Measurements from ENCODE around the gene MYO18B.

The MYO18B gene

DNA sequence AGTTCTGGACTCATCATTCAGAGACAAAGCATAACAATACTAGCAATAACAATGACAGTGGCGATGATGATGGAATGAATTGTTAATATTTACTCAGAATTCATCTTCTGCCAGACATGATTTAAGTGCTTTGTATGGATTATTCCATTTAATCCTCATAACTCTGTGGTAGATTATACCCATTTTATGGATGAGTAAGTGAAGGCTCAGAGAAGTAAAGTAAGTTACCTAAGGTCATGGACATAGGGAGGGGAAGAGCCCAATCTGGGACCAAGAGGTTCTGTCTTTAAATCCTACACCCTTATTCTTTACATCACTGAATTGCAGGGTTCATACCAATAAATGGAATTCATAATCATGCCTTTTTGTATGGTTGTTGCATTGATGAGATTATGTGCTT is 72.7 kb downstream of the MYO18B start:
- H2AFZ ChIP-seq (ENCODE audit: low read length) = no peak overlapping the region
- no peak for TF ChIP-seq CTCF (IDR thresholded peaks at IDR 0.05; ENCODE audit: low read length)
- no peak for TF ChIP-seq EZH2phosphoT487 (IDR thresholded peaks at IDR 0.05; ENCODE audit: low read length)
- TF ChIP-seq EZH2 (optimal IDR thresholded peaks at IDR 0.05; ENCODE audit: low read depth, low read length) = no peak

DNA sequence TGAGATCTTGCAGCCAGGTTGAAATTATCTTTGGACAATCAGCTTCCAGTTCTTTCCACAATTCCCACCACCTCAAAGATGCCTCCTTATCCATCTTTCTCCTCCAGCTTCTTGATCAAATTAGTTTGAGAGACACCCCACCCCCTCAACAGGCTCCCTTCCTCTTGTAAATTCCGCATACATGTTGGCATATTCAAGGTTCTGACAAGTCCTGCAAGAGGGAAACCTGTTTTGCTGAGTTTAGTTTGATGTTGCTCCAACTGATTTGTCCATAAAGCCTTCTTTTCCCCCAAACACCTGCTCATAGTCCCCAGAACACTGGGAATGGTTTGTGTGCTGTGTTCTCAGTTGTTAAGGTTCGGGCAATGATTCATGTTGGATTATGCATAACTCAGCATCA is 73.6 kb downstream of the MYO18B start:
- H3K9me2 ChIP-seq (replicated peaks; ENCODE audit: insufficient read depth, low read length) = no peaks in the 10 kb centered on the region
- peaks cover 62% of the 10 kb centered on the region for H3K27me3 ChIP-seq (replicated peaks; ENCODE audit: insufficient read depth, low read length)
- H3K4me1 ChIP-seq (ENCODE audit: low read length) = no peaks in the 10 kb centered on the region
- H3K9me3 ChIP-seq (replicated peaks; ENCODE audit: insufficient read depth, low read length) = no peaks in the 10 kb centered on the region
- no peak overlapping the region for H3K27ac ChIP-seq (ENCODE audit: low read length)
- H4K20me1 ChIP-seq (ENCODE audit: insufficient read depth, low read length) = no peaks in the 10 kb centered on the region
- no peak for DNase-seq
- no peaks in the 10 kb centered on the region for H3K79me2 ChIP-seq (ENCODE audit: low read length)
- H3K4me3 ChIP-seq (ENCODE audit: low read length) = no peak overlapping the region
- H3K4me2 ChIP-seq (ENCODE audit: low read depth, low read length) = no peak overlapping the region
- TF ChIP-seq CTCF (IDR thresholded peaks at IDR 0.05; ENCODE audit: low read length) (no peak), EZH2 (optimal IDR thresholded peaks at IDR 0.05; ENCODE audit: low read depth, low read length) (no peak), EZH2phosphoT487 (IDR thresholded peaks at IDR 0.05; ENCODE audit: low read length) (no peak)
- H2AFZ ChIP-seq (ENCODE audit: low read length) = no peak overlapping the region
- H3K9ac ChIP-seq (ENCODE audit: low read length) = no peak overlapping the region
- no peaks in the 10 kb centered on the region for H3K36me3 ChIP-seq (replicated peaks; ENCODE audit: insufficient read depth, low read length)
- no peaks in the 10 kb centered on the region for H3F3A ChIP-seq (ENCODE audit: insufficient read depth, low read length)

More for the DNA sequence above, 72.7 kb downstream of the MYO18B start:
- Histone ChIP-seq H3K27me3 (replicated peaks; ENCODE audit: insufficient read depth, low read length) (peaks cover 59% of the 10 kb centered on the region), H3K9ac (ENCODE audit: low read length) (no peak overlapping the region), H3K9me3 (replicated peaks; ENCODE audit: insufficient read depth, low read length) (no peaks in the 10 kb centered on the region), H3K27ac (ENCODE audit: low read length) (no peak overlapping the region), H4K20me1 (ENCODE audit: insufficient read depth, low read length) (no peaks in the 10 kb centered on the region), H3K4me1 (ENCODE audit: low read length) (no peaks in the 10 kb centered on the region), H3K4me3 (ENCODE audit: low read length) (no peak overlapping the region), H3K79me2 (ENCODE audit: low read length) (no peaks in the 10 kb centered on the region), H3K36me3 (replicated peaks; ENCODE audit: insufficient read depth, low read length) (no peaks in the 10 kb centered on the region), H3F3A (ENCODE audit: insufficient read depth, low read length) (no peaks in the 10 kb centered on the region), H3K9me2 (replicated peaks; ENCODE audit: insufficient read depth, low read length) (no peaks in the 10 kb centered on the region), H3K4me2 (ENCODE audit: low read depth, low read length) (no peak overlapping the region)
- DNase-seq = no peak

DNA sequence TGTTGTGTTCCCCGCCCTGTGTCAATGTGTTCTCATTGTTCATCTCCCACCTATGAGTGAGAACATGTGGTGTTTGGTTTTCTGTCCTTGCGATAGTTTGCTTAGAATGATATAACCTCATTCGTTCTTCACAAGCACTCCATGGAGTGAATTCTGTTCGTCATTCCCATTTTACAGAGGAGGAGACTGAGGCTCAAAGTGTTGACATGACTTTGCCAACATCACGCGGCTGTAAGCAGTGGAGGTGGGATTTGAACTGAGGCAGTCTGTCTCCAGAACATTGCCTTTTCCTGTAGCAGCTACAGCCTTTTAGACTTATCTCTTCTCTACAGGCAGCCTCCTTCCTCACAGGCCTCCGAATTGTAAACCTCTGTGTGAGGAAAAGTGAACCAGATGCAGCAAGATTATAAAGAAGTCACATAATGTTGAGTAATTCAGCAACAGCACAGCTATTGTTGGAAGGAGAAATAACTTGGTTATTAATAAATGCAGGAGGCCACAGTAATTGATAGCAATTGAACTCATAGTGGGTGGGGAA is 74.6 kb downstream of the MYO18B start:
- Histone ChIP-seq H3K4me3 (ENCODE audit: low read length) (no peak overlapping the region), H3K79me2 (ENCODE audit: low read length) (no peaks in the 10 kb centered on the region), H3K27ac (ENCODE audit: low read length) (no peak overlapping the region), H3F3A (ENCODE audit: insufficient read depth, low read length) (no peaks in the 10 kb centered on the region), H3K4me1 (ENCODE audit: low read length) (no peaks in the 10 kb centered on the region), H3K4me2 (ENCODE audit: low read depth, low read length) (no peak overlapping the region), H3K9ac (ENCODE audit: low read length) (no peak overlapping the region), H3K9me2 (replicated peaks; ENCODE audit: insufficient read depth, low read length) (no peaks in the 10 kb centered on the region), H3K27me3 (replicated peaks; ENCODE audit: insufficient read depth, low read length) (peaks cover 62% of the 10 kb centered on the region), H3K9me3 (replicated peaks; ENCODE audit: insufficient read depth, low read length) (no peaks in the 10 kb centered on the region), H4K20me1 (ENCODE audit: insufficient read depth, low read length) (no peaks in the 10 kb centered on the region), H3K36me3 (replicated peaks; ENCODE audit: insufficient read depth, low read length) (no peaks in the 10 kb centered on the region), H2AFZ (ENCODE audit: low read length) (no peak overlapping the region)
- DNase-seq = no peak
- TF ChIP-seq EZH2 (optimal IDR thresholded peaks at IDR 0.05; ENCODE audit: low read depth, low read length) = no peak
- TF ChIP-seq CTCF (IDR thresholded peaks at IDR 0.05; ENCODE audit: low read length) = no peak
- TF ChIP-seq EZH2phosphoT487 (IDR thresholded peaks at IDR 0.05; ENCODE audit: low read length) = no peak
